ENCODE results near the gene SEC61B.

The SEC61B gene

GRCh38 chr9:99181621-99182020 lies 40.5 kb upstream of the SEC61B start:
- TF ChIP-seq POLR2A (IDR thresholded peaks at IDR 0.05; ENCODE audit: low read depth, low read length) (peak; percentile 56; the same call in 1 of the 2 replicates), POU2F2 (IDR thresholded peaks at IDR 0.05; ENCODE audit: low read depth, low read length) (peak; percentile 90), PAX5 (IDR thresholded peaks at IDR 0.05; ENCODE audit: insufficient read depth, low read length, severe bottlenecking) (no peak), TAF1 (IDR thresholded peaks at IDR 0.05; ENCODE audit: low read depth, low read length) (peak; percentile 56; the same call in 1 of the 2 replicates), POLR2AphosphoS5 (IDR thresholded peaks at IDR 0.05; ENCODE audit: low read depth, low read length) (no peak; the same call in 1 of the 2 replicates), SPI1 (IDR thresholded peaks at IDR 0.05; ENCODE audit: low read depth, low read length) (peak; percentile 59)
- FAIRE-seq, result peak; percentile 79
- DNase-seq (ENCODE audit: insufficient read length, low spot score), result no peak

GRCh38 chr9:99182356-99182755 lies 39.7 kb upstream of the SEC61B start:
- DNase-seq (ENCODE audit: insufficient read length, low spot score) (no peak), FAIRE-seq (no peak)
- TF ChIP-seq POLR2A (IDR thresholded peaks at IDR 0.05; ENCODE audit: low read depth, low read length) (no peak), POLR2AphosphoS5 (IDR thresholded peaks at IDR 0.05; ENCODE audit: low read depth, low read length) (no peak), PAX5 (IDR thresholded peaks at IDR 0.05; ENCODE audit: insufficient read depth, low read length, severe bottlenecking) (no peak), TAF1 (IDR thresholded peaks at IDR 0.05; ENCODE audit: low read depth, low read length) (no peak), SPI1 (IDR thresholded peaks at IDR 0.05; ENCODE audit: low read depth, low read length) (no peak), POU2F2 (IDR thresholded peaks at IDR 0.05; ENCODE audit: low read depth, low read length) (no peak)

- DNase-seq (ENCODE audit: insufficient read length, low spot score) (no peak), FAIRE-seq (no peak)
- no peak for TF ChIP-seq PAX5 (IDR thresholded peaks at IDR 0.05; ENCODE audit: insufficient read depth, low read length, severe bottlenecking)
Observed at GRCh38 chr9:99183616-99184015, 38.5 kb upstream of the SEC61B start.

GRCh38 chr9:99184110-99184474 lies 38.0 kb upstream of the SEC61B start:
- DNase-seq (ENCODE audit: insufficient read length, low spot score), result no peak

GRCh38 chr9:99184475-99185347 lies 37.4 kb upstream of the SEC61B start:
- FAIRE-seq, result peak; percentile 83
- no peak for DNase-seq (ENCODE audit: insufficient read length, low spot score)

More at GRCh38 chr9:99184110-99184474, 38.0 kb upstream of the SEC61B start:
- TF ChIP-seq POU2F2 (IDR thresholded peaks at IDR 0.05; ENCODE audit: low read depth, low read length) (no peak), PAX5 (IDR thresholded peaks at IDR 0.05; ENCODE audit: insufficient read depth, low read length, severe bottlenecking) (no peak), POLR2AphosphoS5 (IDR thresholded peaks at IDR 0.05; ENCODE audit: low read depth, low read length) (no peak), TAF1 (IDR thresholded peaks at IDR 0.05; ENCODE audit: low read depth, low read length) (no peak), POLR2A (IDR thresholded peaks at IDR 0.05; ENCODE audit: low read depth, low read length) (no peak), SPI1 (IDR thresholded peaks at IDR 0.05; ENCODE audit: low read depth, low read length) (no peak)
- FAIRE-seq, result peak; percentile 9

GRCh38 chr9:99185348-99185632 lies 36.8 kb upstream of the SEC61B start:
- DNase-seq (ENCODE audit: insufficient read length, low spot score) (no peak), FAIRE-seq (no peak)
- TF ChIP-seq POLR2A (IDR thresholded peaks at IDR 0.05; ENCODE audit: low read depth, low read length) (no peak), SPI1 (IDR thresholded peaks at IDR 0.05; ENCODE audit: low read depth, low read length) (no peak), POLR2AphosphoS5 (IDR thresholded peaks at IDR 0.05; ENCODE audit: low read depth, low read length) (no peak), PAX5 (IDR thresholded peaks at IDR 0.05; ENCODE audit: insufficient read depth, low read length, severe bottlenecking) (no peak), TAF1 (IDR thresholded peaks at IDR 0.05; ENCODE audit: low read depth, low read length) (no peak), POU2F2 (IDR thresholded peaks at IDR 0.05; ENCODE audit: low read depth, low read length) (no peak)

More at GRCh38 chr9:99184475-99185347, 37.4 kb upstream of the SEC61B start:
- TF ChIP-seq SPI1 (IDR thresholded peaks at IDR 0.05; ENCODE audit: low read depth, low read length) (no peak), PAX5 (IDR thresholded peaks at IDR 0.05; ENCODE audit: insufficient read depth, low read length, severe bottlenecking) (peak; percentile 21)

- DNase-seq (ENCODE audit: insufficient read length, low spot score) (no peak), FAIRE-seq (peak; percentile 23)
- TF ChIP-seq SPI1 (IDR thresholded peaks at IDR 0.05; ENCODE audit: low read depth, low read length) (no peak), POU2F2 (IDR thresholded peaks at IDR 0.05; ENCODE audit: low read depth, low read length) (no peak), POLR2AphosphoS5 (IDR thresholded peaks at IDR 0.05; ENCODE audit: low read depth, low read length) (no peak), PAX5 (IDR thresholded peaks at IDR 0.05; ENCODE audit: insufficient read depth, low read length, severe bottlenecking) (no peak), POLR2A (IDR thresholded peaks at IDR 0.05; ENCODE audit: low read depth, low read length) (no peak), TAF1 (IDR thresholded peaks at IDR 0.05; ENCODE audit: low read depth, low read length) (no peak)
Observed at GRCh38 chr9:99185934-99186333, 36.1 kb upstream of the SEC61B start.

GRCh38 chr9:99187311-99187710 lies 34.8 kb upstream of the SEC61B start:
- peak; percentile 88 for TF ChIP-seq SPI1 (IDR thresholded peaks at IDR 0.05; ENCODE audit: low read depth, low read length)
- no peak for TF ChIP-seq PAX5 (IDR thresholded peaks at IDR 0.05; ENCODE audit: insufficient read depth, low read length, severe bottlenecking)
- FAIRE-seq (peak; percentile 69), DNase-seq (ENCODE audit: insufficient read length, low spot score) (no peak)

GRCh38 chr9:99189186-99189585 lies 32.9 kb upstream of the SEC61B start:
- FAIRE-seq (no peak), DNase-seq (ENCODE audit: insufficient read length, low spot score) (no peak)
- TF ChIP-seq POU2F2 (IDR thresholded peaks at IDR 0.05; ENCODE audit: low read depth, low read length) (no peak), PAX5 (IDR thresholded peaks at IDR 0.05; ENCODE audit: insufficient read depth, low read length, severe bottlenecking) (no peak)

GRCh38 chr9:99189887-99190596 lies 32.0 kb upstream of the SEC61B start:
- FAIRE-seq (no peak), DNase-seq (ENCODE audit: insufficient read length, low spot score) (no peak)

More at GRCh38 chr9:99189887-99190596, 32.0 kb upstream of the SEC61B start:
- no peak for TF ChIP-seq TAF1 (IDR thresholded peaks at IDR 0.05; ENCODE audit: low read depth, low read length)
- TF ChIP-seq PAX5 (IDR thresholded peaks at IDR 0.05; ENCODE audit: insufficient read depth, low read length, severe bottlenecking), result no peak
- no peak for TF ChIP-seq POU2F2 (IDR thresholded peaks at IDR 0.05; ENCODE audit: low read depth, low read length)
- no peak for TF ChIP-seq SPI1 (IDR thresholded peaks at IDR 0.05; ENCODE audit: low read depth, low read length)
- TF ChIP-seq POLR2AphosphoS5 (IDR thresholded peaks at IDR 0.05; ENCODE audit: low read depth, low read length), result no peak
- no peak for TF ChIP-seq POLR2A (IDR thresholded peaks at IDR 0.05; ENCODE audit: low read depth, low read length)

Data from GM12891 (cell line).